HepG2 (cell line): ENCODE results near the gene B3GNT8. TPM values are rescaled to one million over a fixed set of nuclear protein-coding genes. Genes with fewer than 3 reads are reported as not detected.
A peak's percentile ranks its signal among the peaks of the same experiment; 100 is the strongest.

Source experiments
- DPF2 ChIP-seq: sonication (generic); formaldehyde crosslinking; IDR thresholded peaks from 2 replicates; pipeline ENCODE4 v1.4.0; 2020; ENCODE audit warnings: mild to moderate bottlenecking, low read depth, missing genetic modification reagents, borderline replicate concordance
- FOSL1 ChIP-seq: sonication (generic); formaldehyde crosslinking; IDR thresholded peaks from 2 replicates; pipeline ENCODE4 v1.9.0; 2021; ENCODE audit warnings: missing genetic modification reagents, borderline replicate concordance
- GATAD1 ChIP-seq: IDR thresholded peaks from 2 replicates; pipeline ENCODE4 v1.6.1; 2016; ENCODE audit warnings: missing genetic modification reagents, missing compliant biosample characterization
- HDAC2 ChIP-seq: sonication (generic); formaldehyde crosslinking; IDR thresholded peaks from 2 replicates; pipeline ENCODE4 v1.4.0; 2020; ENCODE audit warnings: missing genetic modification reagents
- HOXA3 ChIP-seq: sonication (generic); formaldehyde crosslinking; IDR thresholded peaks from 2 replicates; pipeline ENCODE4 v1.5.0; 2020; ENCODE audit warnings: missing genetic modification reagents
- IKZF1 ChIP-seq: fragments of 450-650 bp; IDR thresholded peaks from 2 replicates; pipeline ENCODE4 v1.7.1; 2016
- NFE2L2 ChIP-seq: fragments of 150-350 bp; IDR thresholded peaks from 2 replicates; pipeline ENCODE4 v1.6.1; 2014; ENCODE audit warnings: low read length
- RARG ChIP-seq: sonication (generic); formaldehyde crosslinking; IDR thresholded peaks from 2 replicates; pipeline ENCODE4 v1.4.0; 2020; ENCODE audit warnings: low read depth, mild to moderate bottlenecking, missing genetic modification reagents
- REXO4 ChIP-seq: sonication (generic); formaldehyde crosslinking; IDR thresholded peaks from 2 replicates; pipeline ENCODE4 v1.8.0; 2022; ENCODE audit warnings: missing genetic modification reagents, mild to moderate bottlenecking, borderline replicate concordance
- RORA ChIP-seq: sonication (generic); formaldehyde crosslinking; IDR thresholded peaks from 2 replicates; pipeline ENCODE4 v1.5.0; 2020; ENCODE audit warnings: mild to moderate bottlenecking, missing genetic modification reagents, moderate library complexity
- SIX4 ChIP-seq: sonication (generic); formaldehyde crosslinking; IDR thresholded peaks from 2 replicates; pipeline ENCODE4 v1.4.0; 2020; ENCODE audit warnings: missing genetic modification reagents
- STAG1 ChIP-seq: sonication (generic); formaldehyde crosslinking; IDR thresholded peaks from 2 replicates; pipeline ENCODE4 v1.4.0; 2020; ENCODE audit warnings: missing genetic modification reagents
- ZFP36 ChIP-seq: fragments of 150-350 bp; IDR thresholded peaks from 2 replicates; pipeline ENCODE4 v1.6.1; 2018; ENCODE audit warnings: borderline replicate concordance, low read length, low read depth; ENCODE audit not compliant: partially characterized antibody
- ZMYM2 ChIP-seq: sonication (generic); formaldehyde crosslinking; IDR thresholded peaks from 2 replicates; pipeline ENCODE4 v1.8.0; 2022; ENCODE audit warnings: mild to moderate bottlenecking, missing genetic modification reagents
- ZNF138 ChIP-seq: sonication (generic); formaldehyde crosslinking; IDR thresholded peaks from 2 replicates; pipeline ENCODE4 v1.5.0; 2020; ENCODE audit warnings: mild to moderate bottlenecking, low read depth, missing genetic modification reagents
- ZNF549 ChIP-seq: sonication (generic); formaldehyde crosslinking; IDR thresholded peaks from 2 replicates; pipeline ENCODE4 v1.5.0; 2020; ENCODE audit warnings: missing genetic modification reagents
- ZNF713 ChIP-seq: sonication (generic); formaldehyde crosslinking; IDR thresholded peaks from 2 replicates; pipeline ENCODE4 v1.4.0; 2020; ENCODE audit warnings: mild to moderate bottlenecking, missing genetic modification reagents
- polyA plus RNA-seq, 8 experiments: library from polyadenylated mRNA; depleted of rRNA in 3 of 8; stranded (reverse) in 7 of 8; unstranded in 1 of 8; fragments of >200 nt; fragmentation: Illumina TruSeq in 4 of 8; extraction: Trizol in 4 of 8; gene quantifications; 2 replicates each; pipeline versions ENCODE4 v1.2.1 to v1.2.3, GENCODE V29; 2011 to 2016; ENCODE audit warnings: low read depth in 4 of 8, missing spikeins in 1 of 8, mixed read lengths in 1 of 8; ENCODE audit not compliant: insufficient read depth in 1 of 8
- total RNA-seq, 5 experiments: library from RNA; depleted of rRNA; stranded (reverse); fragments of >200 nt; fragmentation: Illumina TruSeq; extraction: Trizol; gene quantifications; 2 replicates each; pipeline ENCODE4 v1.2.3, GENCODE V29; 2016; ENCODE audit warnings: low read depth in 1 of 5
- TF ChIP-seq, protein P1 (sequence below): sonication (generic); formaldehyde crosslinking; IDR thresholded peaks from 2 replicates; pipeline ENCODE4 v1.8.1; 2023; ENCODE audit warnings: missing genetic modification reagents, mild to moderate bottlenecking, borderline replicate concordance
- TF ChIP-seq, protein P2 (sequence below), 2 experiments: sonication (generic) in 1 of 2; formaldehyde crosslinking in 1 of 2; IDR thresholded peaks; 2 replicates each; pipeline versions ENCODE4 v1.4.0 to v1.6.1; 2018 to 2020; ENCODE audit warnings: missing genetic modification reagents in 2 of 2, borderline replicate concordance in 1 of 2, low read depth in 1 of 2, mild to moderate bottlenecking in 1 of 2, missing biosample characterization in 1 of 2
- TF ChIP-seq, protein P3 (sequence below): sonication (generic); formaldehyde crosslinking; IDR thresholded peaks from 2 replicates; pipeline ENCODE4 v1.5.1; 2020; ENCODE audit warnings: mild to moderate bottlenecking, missing genetic modification reagents, borderline replicate concordance
- TF ChIP-seq, protein P4 (sequence below): sonication (generic); formaldehyde crosslinking; IDR thresholded peaks from 2 replicates; pipeline ENCODE4 v1.4.0; 2020; ENCODE audit warnings: missing genetic modification reagents
- TF ChIP-seq, protein P5 (sequence below): sonication (generic); formaldehyde crosslinking; IDR thresholded peaks from 2 replicates; pipeline ENCODE4 v1.5.0; 2020; ENCODE audit warnings: missing genetic modification reagents

The B3GNT8 gene
- total and polyA plus RNA-seq, 2 of the 13 experiments (the other 11 are each of a cell fraction or from before 2014, with no cell fraction given), result 0.26 to 1.9 TPM

DNA sequence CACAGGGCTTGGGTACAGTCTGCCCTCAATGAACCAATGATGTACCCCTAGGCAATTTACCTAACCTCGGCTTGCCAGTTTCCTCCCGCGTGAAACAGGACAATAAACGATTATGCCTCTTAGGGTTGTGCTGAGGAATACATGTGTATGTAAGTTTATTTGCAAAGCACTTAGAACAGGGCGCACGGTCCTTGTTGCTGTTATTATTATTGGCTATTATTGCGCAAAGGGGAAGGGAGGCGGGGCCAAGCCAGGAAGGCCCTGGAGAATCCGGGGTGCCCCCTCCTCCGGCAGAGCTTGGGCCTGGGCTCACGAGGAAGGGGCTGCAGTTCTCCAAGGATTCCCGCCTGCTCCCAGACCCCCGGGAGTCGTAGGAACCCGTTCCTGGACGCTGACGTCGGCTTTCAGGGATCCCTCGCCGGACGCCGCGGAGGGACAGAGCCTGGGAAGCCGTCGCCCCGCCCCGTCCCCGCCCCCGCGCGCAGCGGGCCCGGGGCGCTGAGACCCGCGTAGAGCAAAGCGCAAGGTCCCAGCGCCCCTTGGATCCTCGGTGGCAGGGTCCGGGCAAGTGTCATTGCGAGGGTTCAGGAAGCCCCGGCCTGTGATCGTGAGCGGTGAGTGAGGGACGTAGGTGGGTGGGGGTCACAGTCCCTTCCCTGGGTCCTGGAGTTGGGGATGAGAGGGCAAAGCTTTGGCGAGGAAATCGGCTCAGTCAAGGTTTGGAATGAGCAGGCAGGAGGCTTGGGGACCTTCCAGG, 50.8 kb downstream of the B3GNT8 start, which contains the start of gene TMEM91 (continued):
- TF ChIP-seq, protein P1, sequence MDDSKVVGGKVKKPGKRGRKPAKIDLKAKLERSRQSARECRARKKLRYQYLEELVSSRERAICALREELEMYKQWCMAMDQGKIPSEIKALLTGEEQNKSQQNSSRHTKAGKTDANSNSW (CRISPR knock-in tag), result no peak
- TF ChIP-seq, protein P2, sequence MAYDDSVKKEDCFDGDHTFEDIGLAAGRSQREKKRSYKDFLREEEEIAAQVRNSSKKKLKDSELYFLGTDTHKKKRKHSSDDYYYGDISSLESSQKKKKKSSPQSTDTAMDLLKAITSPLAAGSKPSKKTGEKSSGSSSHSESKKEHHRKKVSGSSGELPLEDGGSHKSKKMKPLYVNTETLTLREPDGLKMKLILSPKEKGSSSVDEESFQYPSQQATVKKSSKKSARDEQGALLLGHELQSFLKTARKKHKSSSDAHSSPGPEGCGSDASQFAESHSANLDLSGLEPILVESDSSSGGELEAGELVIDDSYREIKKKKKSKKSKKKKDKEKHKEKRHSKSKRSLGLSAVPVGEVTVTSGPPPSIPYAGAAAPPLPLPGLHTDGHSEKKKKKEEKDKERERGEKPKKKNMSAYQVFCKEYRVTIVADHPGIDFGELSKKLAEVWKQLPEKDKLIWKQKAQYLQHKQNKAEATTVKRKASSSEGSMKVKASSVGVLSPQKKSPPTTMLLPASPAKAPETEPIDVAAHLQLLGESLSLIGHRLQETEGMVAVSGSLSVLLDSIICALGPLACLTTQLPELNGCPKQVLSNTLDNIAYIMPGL (CRISPR knock-in tag; IDR thresholded peaks at IDR 0.05; ENCODE audit: borderline replicate concordance in 1 of 2, low read depth in 1 of 2), result peak; percentile 29 to 43; a peak in 2 of 4 replicates
- TF ChIP-seq GATAD1 (CRISPR knock-in tag) (no peak; the same call in 1 of the 2 replicates), RORA (CRISPR knock-in tag) (no peak), HOXA3 (CRISPR knock-in tag) (peak; percentile 51), ZMYM2 (no peak), SIX4 (no peak), NFE2L2 (no peak), IKZF1 (no peak), REXO4 (no peak), ZNF713 (CRISPR knock-in tag) (no peak), STAG1 (CRISPR knock-in tag) (no peak), ZNF138 (CRISPR knock-in tag) (no peak), DPF2 (CRISPR knock-in tag) (no peak), HDAC2 (CRISPR knock-in tag) (no peak), RARG (no peak), ZFP36 (no peak), FOSL1 (CRISPR knock-in tag) (no peak), ZNF549 (no peak)
- TF ChIP-seq, protein P3, sequence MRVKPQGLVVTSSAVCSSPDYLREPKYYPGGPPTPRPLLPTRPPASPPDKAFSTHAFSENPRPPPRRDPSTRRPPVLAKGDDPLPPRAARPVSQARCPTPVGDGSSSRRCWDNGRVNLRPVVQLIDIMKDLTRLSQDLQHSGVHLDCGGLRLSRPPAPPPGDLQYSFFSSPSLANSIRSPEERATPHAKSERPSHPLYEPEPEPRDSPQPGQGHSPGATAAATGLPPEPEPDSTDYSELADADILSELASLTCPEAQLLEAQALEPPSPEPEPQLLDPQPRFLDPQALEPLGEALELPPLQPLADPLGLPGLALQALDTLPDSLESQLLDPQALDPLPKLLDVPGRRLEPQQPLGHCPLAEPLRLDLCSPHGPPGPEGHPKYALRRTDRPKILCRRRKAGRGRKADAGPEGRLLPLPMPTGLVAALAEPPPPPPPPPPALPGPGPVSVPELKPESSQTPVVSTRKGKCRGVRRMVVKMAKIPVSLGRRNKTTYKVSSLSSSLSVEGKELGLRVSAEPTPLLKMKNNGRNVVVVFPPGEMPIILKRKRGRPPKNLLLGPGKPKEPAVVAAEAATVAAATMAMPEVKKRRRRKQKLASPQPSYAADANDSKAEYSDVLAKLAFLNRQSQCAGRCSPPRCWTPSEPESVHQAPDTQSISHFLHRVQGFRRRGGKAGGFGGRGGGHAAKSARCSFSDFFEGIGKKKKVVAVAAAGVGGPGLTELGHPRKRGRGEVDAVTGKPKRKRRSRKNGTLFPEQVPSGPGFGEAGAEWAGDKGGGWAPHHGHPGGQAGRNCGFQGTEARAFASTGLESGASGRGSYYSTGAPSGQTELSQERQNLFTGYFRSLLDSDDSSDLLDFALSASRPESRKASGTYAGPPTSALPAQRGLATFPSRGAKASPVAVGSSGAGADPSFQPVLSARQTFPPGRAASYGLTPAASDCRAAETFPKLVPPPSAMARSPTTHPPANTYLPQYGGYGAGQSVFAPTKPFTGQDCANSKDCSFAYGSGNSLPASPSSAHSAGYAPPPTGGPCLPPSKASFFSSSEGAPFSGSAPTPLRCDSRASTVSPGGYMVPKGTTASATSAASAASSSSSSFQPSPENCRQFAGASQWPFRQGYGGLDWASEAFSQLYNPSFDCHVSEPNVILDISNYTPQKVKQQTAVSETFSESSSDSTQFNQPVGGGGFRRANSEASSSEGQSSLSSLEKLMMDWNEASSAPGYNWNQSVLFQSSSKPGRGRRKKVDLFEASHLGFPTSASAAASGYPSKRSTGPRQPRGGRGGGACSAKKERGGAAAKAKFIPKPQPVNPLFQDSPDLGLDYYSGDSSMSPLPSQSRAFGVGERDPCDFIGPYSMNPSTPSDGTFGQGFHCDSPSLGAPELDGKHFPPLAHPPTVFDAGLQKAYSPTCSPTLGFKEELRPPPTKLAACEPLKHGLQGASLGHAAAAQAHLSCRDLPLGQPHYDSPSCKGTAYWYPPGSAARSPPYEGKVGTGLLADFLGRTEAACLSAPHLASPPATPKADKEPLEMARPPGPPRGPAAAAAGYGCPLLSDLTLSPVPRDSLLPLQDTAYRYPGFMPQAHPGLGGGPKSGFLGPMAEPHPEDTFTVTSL (CRISPR knock-in tag), result peak; percentile 37; the same call in 1 of the 2 replicates
- TF ChIP-seq, protein P4, sequence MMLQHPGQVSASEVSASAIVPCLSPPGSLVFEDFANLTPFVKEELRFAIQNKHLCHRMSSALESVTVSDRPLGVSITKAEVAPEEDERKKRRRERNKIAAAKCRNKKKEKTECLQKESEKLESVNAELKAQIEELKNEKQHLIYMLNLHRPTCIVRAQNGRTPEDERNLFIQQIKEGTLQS, result no peak
- TF ChIP-seq, protein P5, sequence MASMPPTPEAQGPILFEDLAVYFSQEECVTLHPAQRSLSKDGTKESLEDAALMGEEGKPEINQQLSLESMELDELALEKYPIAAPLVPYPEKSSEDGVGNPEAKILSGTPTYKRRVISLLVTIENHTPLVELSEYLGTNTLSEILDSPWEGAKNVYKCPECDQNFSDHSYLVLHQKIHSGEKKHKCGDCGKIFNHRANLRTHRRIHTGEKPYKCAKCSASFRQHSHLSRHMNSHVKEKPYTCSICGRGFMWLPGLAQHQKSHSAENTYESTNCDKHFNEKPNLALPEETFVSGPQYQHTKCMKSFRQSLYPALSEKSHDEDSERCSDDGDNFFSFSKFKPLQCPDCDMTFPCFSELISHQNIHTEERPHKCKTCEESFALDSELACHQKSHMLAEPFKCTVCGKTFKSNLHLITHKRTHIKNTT (CRISPR knock-in tag), result no peak
